DND-41 (cell line): ENCODE data around the gene NPTXR.

ENCODE experiments used
- CTCF ChIP-seq: IDR thresholded peaks from 2 replicates; pipeline ENCODE4 v1.5.1; 2012; ENCODE audit warnings: borderline replicate concordance, low read length, moderate library complexity, mild to moderate bottlenecking; ENCODE audit not compliant: poor library complexity, severe bottlenecking; ENCODE audit errors: extremely low read depth
- EZH2 ChIP-seq: IDR thresholded peaks from 3 replicates; pipeline ENCODE4 v1.6.1; 2012; ENCODE audit warnings: borderline replicate concordance, low read depth, mild to moderate bottlenecking, moderate library complexity, low read length, inconsistent platforms; ENCODE audit not compliant: severe bottlenecking

- no peak for TF ChIP-seq CTCF
- TF ChIP-seq EZH2: no peak
Measured at GRCh38 chr22:38834991-38835390, 8.8 kb downstream of the NPTXR start.
